Measurements from ENCODE around the gene P2RY13.

P2RY13 gene

DNA sequence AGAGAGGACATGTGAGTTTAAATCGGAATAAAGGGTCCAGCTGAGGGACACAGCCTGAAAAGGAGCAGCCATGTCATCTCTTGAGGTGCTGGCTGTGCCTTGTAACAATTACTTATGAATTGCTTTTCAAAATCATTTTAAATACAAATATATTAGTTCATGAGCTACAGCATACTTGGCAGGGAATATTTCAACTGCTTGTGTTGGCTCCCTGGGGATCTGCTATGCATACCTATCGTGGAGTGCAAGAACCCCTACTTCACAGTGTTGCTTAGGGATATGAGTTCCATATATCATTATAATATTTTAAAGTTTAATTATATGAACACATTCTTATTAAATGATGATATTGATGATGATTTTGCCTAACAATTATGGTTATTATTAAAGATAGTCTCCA, 31.9 kb downstream of the P2RY13 start:
- TF ChIP-seq CTCF (IDR thresholded peaks at IDR 0.05; ENCODE audit: borderline replicate concordance, insufficient read depth, low read depth, low read length): no peak
- no peak overlapping the region for H3K4me3 ChIP-seq (ENCODE audit: low read depth, low read length)

GRCh38 chr3:151296226-151296625, 33.1 kb downstream of the P2RY13 start:
- no peak for TF ChIP-seq CTCF (IDR thresholded peaks at IDR 0.05; ENCODE audit: borderline replicate concordance, insufficient read depth, low read depth, low read length)
- no peak overlapping the region for H3K4me3 ChIP-seq (ENCODE audit: low read depth, low read length)

GRCh38 chr3:151293127-151293526, 36.2 kb downstream of the P2RY13 start:
- TF ChIP-seq CTCF (IDR thresholded peaks at IDR 0.05; ENCODE audit: borderline replicate concordance, insufficient read depth, low read depth, low read length): no peak
- no peak overlapping the region for H3K4me3 ChIP-seq (ENCODE audit: low read depth, low read length)

DNA sequence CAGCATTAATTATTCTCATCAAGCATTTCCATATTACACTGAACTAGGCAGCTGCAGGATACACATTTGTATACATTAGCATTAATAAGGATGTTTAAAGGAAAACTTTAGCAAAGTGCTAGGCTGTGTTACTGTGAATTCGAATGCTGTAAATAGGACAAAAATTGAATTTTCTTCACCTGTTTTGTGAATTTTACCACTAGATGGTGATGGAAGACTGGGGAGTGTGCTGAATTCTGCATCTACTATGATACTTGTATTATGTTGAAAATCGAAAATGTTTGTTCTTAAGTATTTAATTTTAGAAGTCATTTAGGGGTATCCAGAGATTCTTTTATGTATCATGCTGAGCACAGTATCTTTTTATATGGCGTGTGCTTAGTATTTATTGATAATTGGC, 38.7 kb downstream of the P2RY13 start:
- no peak overlapping the region for H3K4me3 ChIP-seq (ENCODE audit: low read depth, low read length)
- peak; percentile 36; the same call in 1 of the 2 replicates for TF ChIP-seq CTCF (IDR thresholded peaks at IDR 0.05; ENCODE audit: borderline replicate concordance, insufficient read depth, low read depth, low read length)

- H3K4me3 ChIP-seq (ENCODE audit: low read depth, low read length): no peak overlapping the region
- TF ChIP-seq CTCF (IDR thresholded peaks at IDR 0.05; ENCODE audit: borderline replicate concordance, insufficient read depth, low read depth, low read length): no peak
Measured at GRCh38 chr3:151289445-151289844, 39.9 kb downstream of the P2RY13 start.

DNA sequence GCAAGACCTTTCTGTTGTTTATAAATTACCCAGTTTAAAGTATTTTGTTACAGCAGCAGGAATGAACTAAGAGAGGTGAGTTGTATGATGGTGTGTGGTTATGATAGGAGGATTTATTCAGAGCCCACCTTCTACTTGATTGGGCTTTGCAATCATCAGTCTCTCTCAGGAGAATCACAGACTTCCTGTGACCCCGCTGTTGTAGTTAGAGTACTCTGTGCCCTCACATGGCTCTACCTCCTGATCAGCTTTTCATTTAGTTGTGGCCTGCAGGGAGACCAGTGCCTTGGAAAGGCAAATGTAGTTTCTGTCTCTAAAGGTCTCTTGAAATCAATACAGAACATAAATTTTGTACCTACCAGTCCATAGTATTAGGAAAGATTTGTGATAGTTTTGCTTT, 43.4 kb downstream of the P2RY13 start:
- no peak overlapping the region for H3K4me3 ChIP-seq (ENCODE audit: low read depth, low read length)
- no peak for TF ChIP-seq CTCF (IDR thresholded peaks at IDR 0.05; ENCODE audit: borderline replicate concordance, insufficient read depth, low read depth, low read length)

DNA sequence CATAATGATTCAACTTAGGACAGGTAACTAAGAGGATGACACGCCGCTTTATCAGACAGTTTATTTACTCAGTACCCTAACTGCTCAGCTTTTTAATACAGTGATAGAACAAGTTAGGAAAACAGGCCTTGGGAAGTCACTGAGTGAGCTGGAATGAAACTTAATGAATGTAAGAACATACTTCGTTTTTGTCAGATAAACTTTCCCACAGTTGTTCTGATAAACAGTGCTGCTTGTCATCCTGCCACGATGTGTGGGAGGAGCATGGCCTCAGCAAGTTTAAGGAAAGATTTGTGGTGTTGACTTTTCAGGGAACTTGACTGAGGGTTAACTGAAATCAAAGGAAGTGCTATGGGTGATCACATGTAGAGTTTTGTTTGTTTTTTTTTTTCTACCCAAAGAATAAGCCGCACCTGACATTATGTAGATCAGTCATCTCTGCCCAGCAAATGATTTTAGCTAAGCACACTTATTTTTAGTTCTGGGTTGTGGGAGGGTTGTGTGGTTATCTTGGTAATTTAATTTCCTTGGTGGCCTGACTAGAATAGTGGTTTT, 45.4 kb downstream of the P2RY13 start:
- no peak overlapping the region for H3K4me3 ChIP-seq (ENCODE audit: low read depth, low read length)
- TF ChIP-seq CTCF (IDR thresholded peaks at IDR 0.05; ENCODE audit: borderline replicate concordance, insufficient read depth, low read depth, low read length): no peak
